ENCODE data around the gene NATD1. TPM values are rescaled to one million over a fixed set of nuclear protein-coding genes. Genes with fewer than 3 reads are reported as not detected.

The NATD1 gene
- total RNA-seq, 1 experiment from 2014 or later: 7.3 TPM

GRCh38 chr17:21298056-21298982 lies 45.1 kb upstream of the NATD1 start:
- Mint-ChIP-seq H3K27me3 (ENCODE audit: low read depth) (peaks cover 4% of the 10 kb centered on the region), H3K4me3 (no peak overlapping the region), H3K4me1 (no peaks in the 10 kb centered on the region), H3K9me3 (peaks cover 73 to 92% of the 10 kb centered on the region in 2 experiments), H3K27ac (no peak overlapping the region; a peak in 1 of 7 replicates), H3K36me3 (ENCODE audit: insufficient read depth in 1 of 3, low read depth in 3 of 3) (peaks cover 18 to 49% (median 21%) of the 10 kb centered on the region in 3 experiments)
- peaks cover 44% of the 10 kb centered on the region for H3K9me3 ChIP-seq (ENCODE audit: control insufficient read depth, low read depth, low read length)
- H4K20me1 ChIP-seq (ENCODE audit: control insufficient read depth, insufficient read depth, insufficient read length): peaks cover 2% of the 10 kb centered on the region
- H3K23me2 ChIP-seq (ENCODE audit: insufficient read length, low read depth, low read length, poor library complexity, severe bottlenecking): no peaks in the 10 kb centered on the region
- no peak overlapping the region for H3K23ac ChIP-seq (ENCODE audit: insufficient read length, low read depth, low read length)
- no peak overlapping the region for H3K27ac ChIP-seq (ENCODE audit: insufficient read length, low read depth, low read length)
- H2AFZ ChIP-seq (ENCODE audit: low read length): no peak overlapping the region
- H3K18ac ChIP-seq (ENCODE audit: insufficient read length, low read depth, low read length): no peak overlapping the region
- no peak overlapping the region for H3K56ac ChIP-seq (ENCODE audit: insufficient read length, low read depth, low read length)
- TF ChIP-seq, protein P1, sequence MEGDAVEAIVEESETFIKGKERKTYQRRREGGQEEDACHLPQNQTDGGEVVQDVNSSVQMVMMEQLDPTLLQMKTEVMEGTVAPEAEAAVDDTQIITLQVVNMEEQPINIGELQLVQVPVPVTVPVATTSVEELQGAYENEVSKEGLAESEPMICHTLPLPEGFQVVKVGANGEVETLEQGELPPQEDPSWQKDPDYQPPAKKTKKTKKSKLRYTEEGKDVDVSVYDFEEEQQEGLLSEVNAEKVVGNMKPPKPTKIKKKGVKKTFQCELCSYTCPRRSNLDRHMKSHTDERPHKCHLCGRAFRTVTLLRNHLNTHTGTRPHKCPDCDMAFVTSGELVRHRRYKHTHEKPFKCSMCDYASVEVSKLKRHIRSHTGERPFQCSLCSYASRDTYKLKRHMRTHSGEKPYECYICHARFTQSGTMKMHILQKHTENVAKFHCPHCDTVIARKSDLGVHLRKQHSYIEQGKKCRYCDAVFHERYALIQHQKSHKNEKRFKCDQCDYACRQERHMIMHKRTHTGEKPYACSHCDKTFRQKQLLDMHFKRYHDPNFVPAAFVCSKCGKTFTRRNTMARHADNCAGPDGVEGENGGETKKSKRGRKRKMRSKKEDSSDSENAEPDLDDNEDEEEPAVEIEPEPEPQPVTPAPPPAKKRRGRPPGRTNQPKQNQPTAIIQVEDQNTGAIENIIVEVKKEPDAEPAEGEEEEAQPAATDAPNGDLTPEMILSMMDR (conservative IDR thresholded peaks at IDR 0.05): no peak
- H3K4ac ChIP-seq (ENCODE audit: low read depth, low read length): no peak overlapping the region
- H3K4me2 ChIP-seq (ENCODE audit: insufficient read depth, insufficient read length, low read length): no peak overlapping the region
- no peak overlapping the region for H3K14ac ChIP-seq (ENCODE audit: insufficient read depth, low read length)
- no CpG with 5 or more reads among the region's 22 CpGs for WGBS (ENCODE audit: extremely low coverage, insufficient read length, low lambda C conversion rate)
- no peak overlapping the region for H2AK5ac ChIP-seq (ENCODE audit: insufficient read length, low read length)
- DNase-seq: no peak
- H3K9ac ChIP-seq (ENCODE audit: extremely low read depth, insufficient read length, low read length): no peak overlapping the region
- H2BK120ac ChIP-seq (ENCODE audit: low read depth, low read length, poor library complexity, severe bottlenecking): no peak overlapping the region
- no peak overlapping the region for H3T11ph ChIP-seq (ENCODE audit: low read length)
- no peak overlapping the region for H2BK12ac ChIP-seq (ENCODE audit: insufficient read length, low read depth, low read length)
- no peak overlapping the region for H2BK20ac ChIP-seq (ENCODE audit: low read depth, low read length, poor library complexity, severe bottlenecking)
- H3K4me1 ChIP-seq (ENCODE audit: insufficient read depth, low read length): no peaks in the 10 kb centered on the region
- H4K5ac ChIP-seq (ENCODE audit: insufficient read length, low read depth, low read length): no peak overlapping the region
- no peak overlapping the region for H4K8ac ChIP-seq (replicated peaks; ENCODE audit: insufficient read length, low read depth, low read length)
- no peaks in the 10 kb centered on the region for H3K79me1 ChIP-seq (ENCODE audit: insufficient read depth, low read depth, low read length, poor library complexity, severe bottlenecking)
- no peak overlapping the region for H4K91ac ChIP-seq (ENCODE audit: insufficient read length, low read depth, low read length)
- no peaks in the 10 kb centered on the region for H3K27me3 ChIP-seq (ENCODE audit: insufficient read depth, low read length)
- no peak overlapping the region for H2BK15ac ChIP-seq (ENCODE audit: low read depth, low read length)
- H3K79me2 ChIP-seq (ENCODE audit: insufficient read depth, low read length): 0 out of 2 replicates have a peak, but pooled peaks cover 2% of the 10 kb centered on the region
- no peak overlapping the region for H2BK5ac ChIP-seq (ENCODE audit: insufficient read length, low read length)
